Hepatocyte (in vitro differentiated cells): ENCODE data around the gene DIS3L2. TPM values are rescaled to one million over a fixed set of nuclear protein-coding genes. Genes with fewer than 3 reads are reported as not detected.
"Not testable (repeated sequence)": the region's sequence is repeated elsewhere in the genome, so short reads cannot be mapped to it uniquely, and the experiment has no call there.

Experiments
- DNase-seq: peaks from one replicate; pipeline ENCODE4 v3.0.0-alpha.2; 2016; ENCODE audit warnings: low spot score
- H2AFZ ChIP-seq: fragments of 200-600 bp; sonication (generic); 2 replicates; pipeline ENCODE4 v1.6.0; 2016; ENCODE audit warnings: antibody characterized with exemption, mild to moderate bottlenecking
- H3K27ac ChIP-seq: fragments of 200-600 bp; sonication (generic); 2 replicates; pipeline ENCODE4 v1.5.1; 2016; ENCODE audit warnings: mild to moderate bottlenecking
- H3K27me3 ChIP-seq: fragments of 200-600 bp; sonication (generic); 2 replicates; pipeline ENCODE4 v1.6.1; 2016
- H3K36me3 ChIP-seq: fragments of 200-600 bp; sonication (generic); replicated peaks from 2 replicates; pipeline ENCODE4 v1.5.1; 2016; ENCODE audit warnings: low read depth; ENCODE audit not compliant: insufficient read depth
- H3K4me1 ChIP-seq: fragments of 200-600 bp; sonication (generic); 2 replicates; pipeline ENCODE4 v1.5.1; 2016; ENCODE audit warnings: mild to moderate bottlenecking, moderate library complexity; ENCODE audit not compliant: insufficient read depth
- H3K4me2 ChIP-seq: fragments of 200-600 bp; sonication (generic); 2 replicates; pipeline ENCODE4 v1.6.0; 2016
- H3K4me3 ChIP-seq: fragments of 200-600 bp; sonication (generic); 2 replicates; pipeline ENCODE4 v1.5.1; 2016; ENCODE audit warnings: mild to moderate bottlenecking
- H3K79me2 ChIP-seq: fragments of 200-600 bp; sonication (generic); 2 replicates; pipeline ENCODE4 v1.6.0; 2017; ENCODE audit warnings: mild to moderate bottlenecking
- H3K9me2 ChIP-seq: fragments of 200-600 bp; sonication (generic); replicated peaks from 2 replicates; pipeline ENCODE4 v1.6.0; 2017; ENCODE audit warnings: mild to moderate bottlenecking; ENCODE audit not compliant: insufficient read depth
- H3K9me3 ChIP-seq: fragments of 200-600 bp; sonication (generic); 2 replicates; pipeline ENCODE4 v1.5.1; 2016; ENCODE audit warnings: low read depth, mild to moderate bottlenecking
- H4K20me1 ChIP-seq: fragments of 200-600 bp; sonication (generic); 2 replicates; pipeline ENCODE4 v1.6.0; 2016; ENCODE audit warnings: mild to moderate bottlenecking; ENCODE audit not compliant: insufficient read depth, poor library complexity, severe bottlenecking
- EZH2 ChIP-seq: fragments of 200-600 bp; sonication (generic); IDR thresholded peaks from 2 replicates; pipeline ENCODE4 v1.6.1; 2016; ENCODE audit warnings: antibody characterized with exemption, mild to moderate bottlenecking, borderline replicate concordance
- EZH2phosphoT487 ChIP-seq: fragments of 200-600 bp; sonication (generic); IDR thresholded peaks from one replicate; pipeline ENCODE4 v1.6.1; 2018; ENCODE audit warnings: antibody characterized with exemption, mild to moderate bottlenecking, low read depth, moderate library complexity; ENCODE audit not compliant: unreplicated experiment, severe bottlenecking
- WGBS: methylation state at CpG from one replicate; pipeline ENCODE4 v1.1.6; 2016; ENCODE audit warnings: low lambda C conversion rate; ENCODE audit errors: missing lambda C conversion rate; 5-methylcytosine and 5-hydroxymethylcytosine counted together
- polyA plus RNA-seq: library from polyadenylated mRNA; unstranded; fragments of >200 nt; fragmentation: Nextera tagmentation; extraction: Ambion mirVana; gene quantifications from 2 replicates; pipeline ENCODE4 v1.2.1, GENCODE V29; 2016
- total RNA-seq: library from RNA; depleted of rRNA; stranded (reverse); fragments of >200 nt; gene quantifications from 2 replicates; pipeline ENCODE4 v1.2.3, GENCODE V29; 2014
- TF ChIP-seq, protein P1 (sequence below): fragments of 200-600 bp; sonication (generic); IDR thresholded peaks from 2 replicates; pipeline ENCODE4 v1.5.1; 2016; ENCODE audit warnings: antibody characterized with exemption, mild to moderate bottlenecking; ENCODE audit not compliant: poor library complexity

DIS3L2 gene
- total and polyA plus RNA-seq, 2 experiments from 2014 or later = 19.5 to 20.0 TPM

DNA sequence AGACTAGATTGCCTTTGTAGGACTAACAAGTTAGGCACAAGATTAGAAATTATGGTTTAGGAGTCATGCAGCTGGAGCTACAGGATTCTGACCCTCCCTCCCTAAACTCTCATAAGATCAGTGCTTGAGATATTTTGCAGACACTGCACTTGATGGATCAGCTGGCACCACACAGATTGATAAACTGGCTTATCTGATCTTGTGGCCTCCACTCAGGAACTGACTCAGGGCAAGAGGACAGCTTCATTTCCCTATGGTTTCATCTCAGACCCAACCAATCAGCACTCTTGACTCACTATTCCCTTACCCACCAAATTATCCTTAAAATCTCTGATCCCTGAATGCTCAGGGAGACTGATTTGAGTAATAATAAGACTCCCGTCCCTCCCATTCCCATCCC, 152.3 kb downstream of the DIS3L2 start:
- H3K9me3 ChIP-seq = no peaks in the 10 kb centered on the region
- H3K27me3 ChIP-seq = no peaks in the 10 kb centered on the region
- no peaks in the 10 kb centered on the region for H3K9me2 ChIP-seq
- no peak for DNase-seq
- no peaks in the 10 kb centered on the region for H3K4me1 ChIP-seq
- no peaks in the 10 kb centered on the region for H4K20me1 ChIP-seq
- no peak overlapping the region for H3K4me3 ChIP-seq
- H3K4me2 ChIP-seq = no peak overlapping the region
- TF ChIP-seq EZH2phosphoT487 (no peak), EZH2 (no peak)
- TF ChIP-seq, protein P1, sequence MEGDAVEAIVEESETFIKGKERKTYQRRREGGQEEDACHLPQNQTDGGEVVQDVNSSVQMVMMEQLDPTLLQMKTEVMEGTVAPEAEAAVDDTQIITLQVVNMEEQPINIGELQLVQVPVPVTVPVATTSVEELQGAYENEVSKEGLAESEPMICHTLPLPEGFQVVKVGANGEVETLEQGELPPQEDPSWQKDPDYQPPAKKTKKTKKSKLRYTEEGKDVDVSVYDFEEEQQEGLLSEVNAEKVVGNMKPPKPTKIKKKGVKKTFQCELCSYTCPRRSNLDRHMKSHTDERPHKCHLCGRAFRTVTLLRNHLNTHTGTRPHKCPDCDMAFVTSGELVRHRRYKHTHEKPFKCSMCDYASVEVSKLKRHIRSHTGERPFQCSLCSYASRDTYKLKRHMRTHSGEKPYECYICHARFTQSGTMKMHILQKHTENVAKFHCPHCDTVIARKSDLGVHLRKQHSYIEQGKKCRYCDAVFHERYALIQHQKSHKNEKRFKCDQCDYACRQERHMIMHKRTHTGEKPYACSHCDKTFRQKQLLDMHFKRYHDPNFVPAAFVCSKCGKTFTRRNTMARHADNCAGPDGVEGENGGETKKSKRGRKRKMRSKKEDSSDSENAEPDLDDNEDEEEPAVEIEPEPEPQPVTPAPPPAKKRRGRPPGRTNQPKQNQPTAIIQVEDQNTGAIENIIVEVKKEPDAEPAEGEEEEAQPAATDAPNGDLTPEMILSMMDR = no peak
- no peaks in the 10 kb centered on the region for H3K36me3 ChIP-seq
- H3K79me2 ChIP-seq = no peaks in the 10 kb centered on the region
- no peak overlapping the region for H3K27ac ChIP-seq
- no peak overlapping the region for H2AFZ ChIP-seq
- WGBS = 85% methylated on average over 1 of the region's 1 CpG

DNA sequence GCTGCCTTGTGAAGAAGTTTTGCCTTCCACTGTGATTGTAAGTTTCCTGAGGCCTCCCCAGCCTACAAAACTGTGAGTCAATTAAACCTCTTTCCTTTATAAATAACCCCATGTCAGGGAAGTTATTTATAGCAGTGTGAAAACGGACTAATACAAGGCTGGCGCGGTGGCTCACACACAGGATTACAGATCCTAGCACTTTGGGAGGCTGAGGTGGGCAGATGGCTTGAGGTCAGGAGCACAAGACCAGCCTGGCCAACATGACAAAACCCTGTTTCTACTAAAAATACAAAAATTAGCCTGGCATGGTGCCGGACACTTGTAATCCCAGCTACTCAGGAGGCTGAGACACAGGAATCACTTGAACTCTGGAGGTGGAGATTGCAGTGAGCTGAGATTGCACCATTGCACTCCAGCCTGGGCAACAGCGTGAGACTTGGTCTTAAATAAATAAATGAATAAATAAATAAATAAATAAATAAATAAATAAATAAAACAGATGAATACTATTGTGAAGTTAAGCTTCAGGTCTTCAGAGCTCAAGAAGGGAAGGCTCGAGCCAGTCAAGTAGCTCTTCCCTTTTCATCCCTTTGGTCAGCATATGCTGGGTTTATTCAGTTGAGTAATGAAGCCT, 154.3 kb downstream of the DIS3L2 start:
- H3K36me3 ChIP-seq, H4K20me1 ChIP-seq, H3K27ac ChIP-seq, H3K9me3 ChIP-seq, H3K4me1 ChIP-seq, H3K9me2 ChIP-seq, H3K79me2 ChIP-seq, H3K27me3 ChIP-seq, H2AFZ ChIP-seq, H3K4me2 ChIP-seq, H3K4me3 ChIP-seq, DNase-seq: not testable (repeated sequence)
- WGBS = 95% methylated on average over 6 of the region's 6 CpGs

DNA sequence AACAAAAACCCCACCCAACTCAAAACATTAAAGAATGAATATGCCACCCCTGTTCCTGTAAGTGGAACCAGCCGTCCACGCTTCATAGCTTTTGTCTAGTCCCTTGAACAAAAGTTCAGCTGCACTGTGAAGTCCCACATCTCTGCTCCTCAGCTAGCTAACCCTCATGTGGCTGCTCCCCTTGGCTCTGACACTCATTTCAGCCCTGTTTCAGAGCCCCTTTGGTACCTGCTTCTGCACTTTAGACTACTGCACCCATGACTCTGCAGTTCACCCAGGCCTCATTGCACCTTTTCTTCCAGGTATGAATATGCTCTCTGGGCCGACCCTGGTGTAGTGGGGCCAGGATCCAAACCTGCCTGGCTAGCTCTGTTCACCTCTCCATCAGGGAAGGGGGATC, 155.3 kb downstream of the DIS3L2 start:
- Histone ChIP-seq H3K27ac (no peak overlapping the region), H3K36me3 (no peaks in the 10 kb centered on the region), H3K79me2 (no peaks in the 10 kb centered on the region), H4K20me1 (no peaks in the 10 kb centered on the region), H3K9me2 (no peaks in the 10 kb centered on the region), H3K4me1 (no peaks in the 10 kb centered on the region), H3K27me3 (no peaks in the 10 kb centered on the region), H3K9me3 (no peaks in the 10 kb centered on the region), H3K4me2 (no peak overlapping the region), H3K4me3 (no peak overlapping the region), H2AFZ (no peak overlapping the region)
- DNase-seq = no peak
- 65% methylated on average over 3 of the region's 3 CpGs for WGBS
- TF ChIP-seq EZH2phosphoT487 = no peak
- TF ChIP-seq, protein P1 = no peak
- no peak for TF ChIP-seq EZH2

DNA sequence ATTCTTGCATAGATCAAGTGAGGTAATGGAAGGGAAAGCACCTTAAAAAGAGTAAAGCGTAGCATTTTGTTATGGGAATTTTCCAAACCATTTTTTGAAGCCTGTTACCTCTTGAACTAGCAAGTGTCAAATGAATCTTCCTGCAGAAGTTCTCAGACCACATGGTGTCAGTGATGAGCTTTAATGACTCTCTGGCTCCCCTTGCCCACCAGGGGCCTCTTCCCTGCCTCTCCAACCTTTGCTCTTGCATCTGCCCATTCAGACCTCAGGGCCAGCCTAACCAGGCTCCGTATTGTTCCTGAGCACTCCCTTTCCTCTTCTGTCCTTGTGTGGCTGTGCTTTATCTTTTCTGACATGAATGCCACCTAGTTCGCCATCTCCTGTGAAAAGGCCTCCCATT, 155.9 kb downstream of the DIS3L2 start:
- Histone ChIP-seq H3K79me2 (no peaks in the 10 kb centered on the region), H3K27me3 (no peaks in the 10 kb centered on the region), H3K9me3 (no peaks in the 10 kb centered on the region), H3K9me2 (no peaks in the 10 kb centered on the region), H3K36me3 (no peaks in the 10 kb centered on the region), H3K4me3 (no peak overlapping the region), H2AFZ (no peak overlapping the region), H3K4me1 (no peaks in the 10 kb centered on the region), H3K4me2 (no peak overlapping the region), H3K27ac (no peak overlapping the region), H4K20me1 (no peaks in the 10 kb centered on the region)
- no peak for DNase-seq
- TF ChIP-seq EZH2phosphoT487 (no peak), EZH2 (no peak)
- TF ChIP-seq, protein P1 = no peak
- WGBS = 87% methylated on average over 3 of the region's 3 CpGs
